Neuronal stem cell (in vitro differentiated cells): Measurements from ENCODE around the gene SLC26A8.

ENCODE experiments used
- DNase-seq: peaks from one replicate; pipeline ENCODE4 v3.0.0-alpha.2; 2013; ENCODE audit warnings: low spot score
- H2AFZ ChIP-seq: one replicate; pipeline ENCODE4 v1.6.1; 2013; ENCODE audit warnings: mild to moderate bottlenecking, low read length, inconsistent platforms
- H2AK5ac ChIP-seq: 2 replicates; pipeline ENCODE4 v1.6.1; 2013; ENCODE audit warnings: low read depth, mild to moderate bottlenecking, inconsistent platforms, low read length, moderate library complexity, mixed read lengths
- H2BK120ac ChIP-seq: 2 replicates; pipeline ENCODE4 v1.6.1; 2013; ENCODE audit warnings: low read depth, mild to moderate bottlenecking, inconsistent platforms, low read length, moderate library complexity, mixed read lengths
- H2BK12ac ChIP-seq: one replicate; pipeline ENCODE4 v1.6.1; 2013; ENCODE audit warnings: low read length, inconsistent platforms
- H2BK15ac ChIP-seq: 2 replicates; pipeline ENCODE4 v1.6.1; 2013; ENCODE audit warnings: mild to moderate bottlenecking, low read length, inconsistent platforms, mixed read lengths
- H2BK5ac ChIP-seq: one replicate; pipeline ENCODE4 v1.6.1; 2013; ENCODE audit warnings: inconsistent platforms, mild to moderate bottlenecking, low read length, moderate library complexity
- H3K14ac ChIP-seq: one replicate; pipeline ENCODE4 v1.6.1; 2013; ENCODE audit warnings: low read length, inconsistent platforms
- H3K18ac ChIP-seq: 2 replicates; pipeline ENCODE4 v1.6.1; 2013; ENCODE audit warnings: low read length, inconsistent platforms
- H3K23ac ChIP-seq: 2 replicates; pipeline ENCODE4 v1.6.1; 2013; ENCODE audit warnings: low read depth, mild to moderate bottlenecking, mixed read lengths, low read length, inconsistent platforms; ENCODE audit not compliant: poor library complexity
- H3K27ac ChIP-seq: replicated peaks from 3 replicates; pipeline ENCODE4 v1.5.1; 2013; ENCODE audit warnings: low read length, inconsistent platforms
- H3K27me3 ChIP-seq, 3 experiments: 2 replicates each; pipeline ENCODE4 v1.6.1; 2013; ENCODE audit warnings: low read length in 3 of 3, mild to moderate bottlenecking in 2 of 3, inconsistent platforms in 1 of 3, low read depth in 1 of 3, mixed read lengths in 1 of 3, moderate library complexity in 1 of 3; ENCODE audit not compliant: control insufficient read depth in 3 of 3, insufficient read depth in 3 of 3
- H3K36me3 ChIP-seq, 2 donors: replicated peaks in 1 of 2; 2 replicates each; pipeline ENCODE4 v1.6.1; 2013; ENCODE audit warnings: low read length in 2 of 2; ENCODE audit not compliant: control insufficient read depth in 2 of 2, insufficient read depth in 2 of 2
- H3K4ac ChIP-seq: 2 replicates; pipeline ENCODE4 v1.6.1; 2013; ENCODE audit warnings: inconsistent platforms, mild to moderate bottlenecking, low read length, moderate library complexity
- H3K4me1 ChIP-seq, 2 donors: 1 replicate in 1 of 2; 2 replicates in 1 of 2; pipeline ENCODE4 v1.6.1; 2013; ENCODE audit warnings: low read length in 2 of 2, low read depth in 1 of 2; ENCODE audit not compliant: control insufficient read depth in 2 of 2, insufficient read depth in 1 of 2
- H3K4me2 ChIP-seq: one replicate; pipeline ENCODE4 v1.6.1; 2013; ENCODE audit warnings: mild to moderate bottlenecking, low read length, inconsistent platforms; ENCODE audit not compliant: insufficient read depth, poor library complexity, severe bottlenecking
- H3K4me3 ChIP-seq, 2 donors: 2 replicates each; pipeline ENCODE4 v1.5.1; 2013; ENCODE audit warnings: low read length in 2 of 2, mild to moderate bottlenecking in 2 of 2, inconsistent platforms in 1 of 2, moderate library complexity in 1 of 2
- H3K79me1 ChIP-seq: one replicate; pipeline ENCODE4 v1.6.1; 2013; ENCODE audit warnings: low read depth, mild to moderate bottlenecking, inconsistent platforms, low read length, moderate library complexity
- H3K9ac ChIP-seq: one replicate; pipeline ENCODE4 v1.6.1; 2013; ENCODE audit warnings: mild to moderate bottlenecking, low read depth, low read length, inconsistent platforms; ENCODE audit not compliant: poor library complexity
- H3K9me3 ChIP-seq, 2 donors: replicated peaks in 1 of 2; 2 replicates each; pipeline versions ENCODE3 to v1.6.1; 2013; ENCODE audit warnings: low read length in 2 of 2, mild to moderate bottlenecking in 2 of 2, inconsistent platforms in 1 of 2, low read depth in 1 of 2, mixed read lengths in 1 of 2, moderate library complexity in 1 of 2; ENCODE audit not compliant: control insufficient read depth in 2 of 2, insufficient read depth in 1 of 2
- H4K8ac ChIP-seq: one replicate; pipeline ENCODE4 v1.6.1; 2013; ENCODE audit warnings: low read depth, mild to moderate bottlenecking, inconsistent platforms, low read length, moderate library complexity
- H4K91ac ChIP-seq: one replicate; pipeline ENCODE4 v1.6.1; 2013; ENCODE audit warnings: low read length, low read depth, mild to moderate bottlenecking, inconsistent platforms; ENCODE audit not compliant: poor library complexity
- WGBS, 2 donors: extraction: QIAGEN DNeasy Blood & Tissue Kit; methylation state at CpG; one replicate each; pipeline ENCODE4 v1.1.7; 2013; ENCODE audit warnings: missing lambda C conversion rate in 2 of 2, mixed read lengths in 1 of 2; ENCODE audit not compliant: insufficient read length in 2 of 2, insufficient replicate concordance in 1 of 2; ENCODE audit errors: extremely low coverage in 2 of 2; 5-methylcytosine and 5-hydroxymethylcytosine counted together

The SLC26A8 gene

DNA sequence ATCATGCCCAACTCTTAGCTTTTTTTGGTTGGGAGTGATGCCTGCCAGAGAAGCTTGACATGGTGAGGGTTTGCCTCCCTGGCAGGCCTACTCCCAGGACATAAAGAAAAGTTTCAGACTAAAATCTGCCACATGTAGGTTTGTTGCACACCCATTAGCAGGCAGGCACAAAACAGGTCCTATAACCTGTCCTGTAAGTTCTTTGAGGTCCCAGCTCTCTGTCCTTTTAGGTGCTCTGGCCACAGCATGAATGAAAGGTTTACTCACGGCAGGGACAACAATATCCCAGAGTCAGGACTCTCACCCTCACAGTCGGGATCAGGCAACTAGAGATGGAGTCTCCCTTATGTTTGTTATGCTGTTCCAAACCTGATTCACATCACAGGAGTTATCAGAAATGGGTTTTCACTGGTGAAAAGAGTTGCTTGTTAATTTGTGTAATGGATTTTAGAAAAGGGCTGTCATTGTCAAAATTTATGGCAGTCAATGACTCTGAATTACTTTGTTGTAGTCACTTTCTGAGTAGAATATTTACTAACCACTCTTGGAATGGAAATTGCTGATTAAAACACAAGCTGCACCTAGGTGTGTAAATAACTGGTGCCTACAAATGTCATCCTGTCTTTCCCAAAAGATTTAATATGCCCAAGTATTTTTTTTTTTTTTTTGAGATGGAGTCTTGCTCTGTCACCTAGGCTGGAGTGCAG is 97.8 kb downstream of the SLC26A8 start:
- H3K4me3 ChIP-seq: no peak overlapping the region
- H3K36me3 ChIP-seq: no peaks in the 10 kb centered on the region
- H3K4ac ChIP-seq: no peak overlapping the region
- no peak overlapping the region for H3K4me2 ChIP-seq
- no peak overlapping the region for H3K18ac ChIP-seq
- H3K27ac ChIP-seq: no peak overlapping the region
- H2BK15ac ChIP-seq: no peak overlapping the region
- WGBS, 2 donors: no CpG with 5 or more reads among the region's 2 CpGs
- no peak overlapping the region for H3K23ac ChIP-seq
- no peaks in the 10 kb centered on the region for H3K79me1 ChIP-seq
- no peak overlapping the region for H2AK5ac ChIP-seq
- no peak overlapping the region for H2BK5ac ChIP-seq
- no peaks in the 10 kb centered on the region for H3K27me3 ChIP-seq
- H4K8ac ChIP-seq: no peak overlapping the region
- H3K4me1 ChIP-seq: peaks cover under 1 to 7% of the 10 kb centered on the region in 2 donors
- no peak overlapping the region for H2AFZ ChIP-seq
- H3K9me3 ChIP-seq: no peaks in the 10 kb centered on the region
- H2BK12ac ChIP-seq: no peak overlapping the region
- H4K91ac ChIP-seq: no peak overlapping the region
- no peak for DNase-seq
- H3K9ac ChIP-seq: no peak overlapping the region
- H3K14ac ChIP-seq: no peak overlapping the region
- H2BK120ac ChIP-seq: no peak overlapping the region

DNA sequence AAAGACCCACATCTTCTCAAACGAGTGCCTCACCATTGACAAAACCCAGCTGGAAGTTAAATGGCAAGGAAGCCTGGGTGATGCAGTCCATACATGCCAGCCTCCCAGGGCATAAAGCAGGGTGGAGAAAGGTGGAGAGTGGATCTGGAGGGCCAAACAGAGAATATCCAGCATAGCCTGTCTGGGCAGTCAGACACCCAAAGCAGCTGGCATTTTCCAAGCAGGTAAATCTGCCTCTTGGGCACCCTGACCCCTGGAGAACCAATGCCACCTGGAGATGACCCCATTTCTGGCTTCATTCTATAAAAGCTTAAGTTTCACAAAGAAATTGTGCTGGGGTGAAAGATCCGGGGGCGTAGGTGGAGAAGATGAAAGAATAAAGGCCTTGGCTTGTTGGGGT is 98.5 kb downstream of the SLC26A8 start:
- no peaks in the 10 kb centered on the region for H3K27me3 ChIP-seq
- H2AFZ ChIP-seq: no peak overlapping the region
- H2BK5ac ChIP-seq: no peak overlapping the region
- peaks cover 1 to 7% of the 10 kb centered on the region in 2 donors for H3K4me1 ChIP-seq
- H4K8ac ChIP-seq: no peak overlapping the region
- H4K91ac ChIP-seq: no peak overlapping the region
- H3K14ac ChIP-seq: no peak overlapping the region
- H2BK15ac ChIP-seq: no peak overlapping the region
- H2AK5ac ChIP-seq: peak overlapping the region; percentile 35
- H3K9ac ChIP-seq: no peak overlapping the region
- no peaks in the 10 kb centered on the region for H3K79me1 ChIP-seq
- no peaks in the 10 kb centered on the region for H3K9me3 ChIP-seq
- no peak overlapping the region for H3K18ac ChIP-seq
- no peaks in the 10 kb centered on the region for H3K36me3 ChIP-seq
- no peak overlapping the region for H3K4me2 ChIP-seq
- no peak overlapping the region for H2BK12ac ChIP-seq
- WGBS, 2 donors: no CpG with 5 or more reads among the region's 3 CpGs
- no peak overlapping the region for H3K4me3 ChIP-seq
- H3K27ac ChIP-seq: no peak overlapping the region
- DNase-seq: no peak
- H3K23ac ChIP-seq: no peak overlapping the region
- H3K4ac ChIP-seq: no peak overlapping the region
- H2BK120ac ChIP-seq: no peak overlapping the region

DNA sequence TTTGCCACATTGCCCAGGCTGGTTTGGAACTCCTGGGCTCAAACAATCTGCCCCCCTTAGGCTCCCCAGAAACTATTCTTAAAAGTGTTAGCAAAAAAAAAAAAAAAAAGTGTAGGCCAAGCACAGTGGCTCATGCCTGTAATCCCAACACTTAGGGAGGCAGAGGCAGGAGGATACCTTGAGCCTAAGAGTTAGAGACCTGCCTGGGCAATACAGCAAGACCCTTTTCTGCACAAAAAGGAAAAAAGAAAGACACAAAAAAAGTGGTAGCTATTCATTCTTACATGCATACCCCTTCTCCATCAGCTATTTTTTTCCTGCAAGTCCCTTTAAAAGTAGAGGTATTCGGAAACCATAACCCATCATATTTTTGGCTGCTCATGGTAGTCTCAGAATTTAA is 100.3 kb downstream of the SLC26A8 start:
- Histone ChIP-seq H2BK120ac (no peak overlapping the region), H3K14ac (no peak overlapping the region), H3K4ac (no peak overlapping the region), H3K4me3 (no peak overlapping the region), H2BK15ac (no peak overlapping the region), H3K27ac (no peak overlapping the region), H3K9me3 (no peaks in the 10 kb centered on the region), H3K4me1 (peaks cover 5 to 6% of the 10 kb centered on the region in 2 donors), H3K9ac (no peak overlapping the region), H3K4me2 (no peak overlapping the region), H3K79me1 (peaks cover 4% of the 10 kb centered on the region), H3K18ac (no peak overlapping the region), H3K27me3 (no peaks in the 10 kb centered on the region), H3K36me3 (no peaks in the 10 kb centered on the region), H3K23ac (no peak overlapping the region), H2BK5ac (no peak overlapping the region), H4K8ac (no peak overlapping the region), H4K91ac (no peak overlapping the region), H2AK5ac (no peak overlapping the region), H2BK12ac (no peak overlapping the region), H2AFZ (no peak overlapping the region)
- DNase-seq: no peak
- WGBS, 2 donors: no CpG with 5 or more reads among the region's 1 CpG

DNA sequence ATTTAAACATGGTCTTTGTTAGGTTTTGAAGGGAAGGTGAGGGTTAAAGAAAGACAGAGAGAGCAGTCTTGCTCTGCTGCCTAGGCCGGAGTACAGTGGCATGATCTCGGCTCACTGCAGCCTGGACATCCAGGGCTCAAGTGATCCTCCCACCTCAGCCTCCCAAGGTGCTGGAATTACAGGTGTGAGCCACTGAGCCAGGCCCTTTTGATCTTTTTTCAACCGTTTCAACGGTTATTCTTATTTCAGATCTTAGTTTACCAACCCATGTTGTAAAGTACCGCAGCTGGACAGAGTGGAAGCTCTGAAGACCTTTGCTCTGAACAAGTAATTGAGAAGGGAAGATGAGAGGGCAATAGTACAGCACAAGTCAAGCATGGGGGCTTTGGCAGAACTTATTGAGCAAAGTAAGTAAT is 102.3 kb downstream of the SLC26A8 start:
- no peak overlapping the region for H2BK12ac ChIP-seq
- H3K27me3 ChIP-seq: no peaks in the 10 kb centered on the region
- no peak overlapping the region for H3K4me3 ChIP-seq
- DNase-seq: no peak
- no peak overlapping the region for H3K4ac ChIP-seq
- no peak overlapping the region for H3K9ac ChIP-seq
- H4K8ac ChIP-seq: no peak overlapping the region
- no peak overlapping the region for H4K91ac ChIP-seq
- H2BK120ac ChIP-seq: no peak overlapping the region
- peaks cover 4% of the 10 kb centered on the region for H3K79me1 ChIP-seq
- no peak overlapping the region for H3K4me2 ChIP-seq
- no peak overlapping the region for H3K18ac ChIP-seq
- no CpG with 5 or more reads among the region's 5 CpGs for WGBS, 2 donors
- no peak overlapping the region for H2AK5ac ChIP-seq
- no peak overlapping the region for H3K23ac ChIP-seq
- H3K36me3 ChIP-seq: peaks cover 2 to 9% of the 10 kb centered on the region in 2 donors
- no peak overlapping the region for H3K14ac ChIP-seq
- H2AFZ ChIP-seq: peak overlapping the region; percentile 97
- H3K27ac ChIP-seq: no peak overlapping the region
- H2BK15ac ChIP-seq: no peak overlapping the region
- H3K9me3 ChIP-seq: no peaks in the 10 kb centered on the region
- H2BK5ac ChIP-seq: no peak overlapping the region
- peaks cover 5 to 10% of the 10 kb centered on the region in 2 donors for H3K4me1 ChIP-seq
